22Rv1 (cell line): ENCODE measurements around the gene FHIT.

Experiments used
- ZFX ChIP-seq: fragments of 450-650 bp; IDR thresholded peaks from 2 replicates; pipeline ENCODE4 v1.6.1; 2017; ENCODE audit warnings: antibody characterized with exemption, borderline replicate concordance
- TF ChIP-seq, protein P1 (sequence below): fragments of 450-650 bp; IDR thresholded peaks from 2 replicates; pipeline ENCODE4 v1.5.1; 2017; ENCODE audit warnings: mild to moderate bottlenecking

DNA sequence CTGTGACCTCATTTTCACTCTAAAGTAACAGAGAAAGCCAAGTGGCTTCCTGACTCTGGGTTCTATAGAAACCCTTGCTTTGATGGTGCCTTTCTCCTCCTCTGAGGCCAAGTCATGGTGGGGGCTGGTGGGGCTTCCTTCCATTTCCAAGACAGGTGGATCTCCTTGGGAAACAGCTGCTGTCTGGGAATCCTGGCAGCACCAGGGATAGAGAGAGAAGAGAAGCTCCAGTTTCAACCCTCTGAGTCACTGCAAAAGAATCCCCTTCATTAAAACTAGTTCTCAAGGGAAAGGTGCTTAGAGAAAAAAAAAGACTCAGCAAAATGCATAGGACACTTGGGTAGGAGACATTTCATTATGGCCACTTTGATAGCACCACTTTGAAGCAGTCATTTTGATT is 614.4 kb downstream of the FHIT start:
- TF ChIP-seq, protein P1, sequence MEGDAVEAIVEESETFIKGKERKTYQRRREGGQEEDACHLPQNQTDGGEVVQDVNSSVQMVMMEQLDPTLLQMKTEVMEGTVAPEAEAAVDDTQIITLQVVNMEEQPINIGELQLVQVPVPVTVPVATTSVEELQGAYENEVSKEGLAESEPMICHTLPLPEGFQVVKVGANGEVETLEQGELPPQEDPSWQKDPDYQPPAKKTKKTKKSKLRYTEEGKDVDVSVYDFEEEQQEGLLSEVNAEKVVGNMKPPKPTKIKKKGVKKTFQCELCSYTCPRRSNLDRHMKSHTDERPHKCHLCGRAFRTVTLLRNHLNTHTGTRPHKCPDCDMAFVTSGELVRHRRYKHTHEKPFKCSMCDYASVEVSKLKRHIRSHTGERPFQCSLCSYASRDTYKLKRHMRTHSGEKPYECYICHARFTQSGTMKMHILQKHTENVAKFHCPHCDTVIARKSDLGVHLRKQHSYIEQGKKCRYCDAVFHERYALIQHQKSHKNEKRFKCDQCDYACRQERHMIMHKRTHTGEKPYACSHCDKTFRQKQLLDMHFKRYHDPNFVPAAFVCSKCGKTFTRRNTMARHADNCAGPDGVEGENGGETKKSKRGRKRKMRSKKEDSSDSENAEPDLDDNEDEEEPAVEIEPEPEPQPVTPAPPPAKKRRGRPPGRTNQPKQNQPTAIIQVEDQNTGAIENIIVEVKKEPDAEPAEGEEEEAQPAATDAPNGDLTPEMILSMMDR, result no peak
- no peak for TF ChIP-seq ZFX
